SHP77 (cell line): Measurements from ENCODE around the gene CORO6.

Experiments used
- DNase-seq, 2 experiments: peaks; one replicate each; lab custom pipeline; 2025; lab: John Stamatoyannopoulos, UW

The CORO6 gene

GRCh38 chr17:29612404-29613280 lies 10.1 kb downstream of the CORO6 start:
- DNase-seq: no peak

GRCh38 chr17:29612094-29612403 lies 10.7 kb downstream of the CORO6 start:
- no peak for DNase-seq

GRCh38 chr17:29611351-29612093 lies 11.2 kb downstream of the CORO6 start:
- DNase-seq: no peak

- no peak for DNase-seq
These were observed 12.3 kb downstream of the CORO6 start for GRCh38 chr17:29610395-29610794.

- DNase-seq: no peak
These were observed 13.7 kb downstream of the CORO6 start for GRCh38 chr17:29608986-29609385.

- DNase-seq: no peak
These were observed 15.0 kb downstream of the CORO6 start for GRCh38 chr17:29607557-29608195.

- no peak for DNase-seq
These were observed 19.5 kb downstream of the CORO6 start for GRCh38 chr17:29603109-29603674.

GRCh38 chr17:29597361-29598172 lies 25.1 kb downstream of the CORO6 start:
- no peak for DNase-seq

- DNase-seq: no peak
These were observed 25.9 kb downstream of the CORO6 start for GRCh38 chr17:29596811-29597210.

- no peak for DNase-seq
These were observed 26.6 kb downstream of the CORO6 start for GRCh38 chr17:29595943-29596774.

- DNase-seq: no peak
These were observed 27.4 kb downstream of the CORO6 start for GRCh38 chr17:29595107-29595942.

- no peak for DNase-seq
These were observed 28.1 kb downstream of the CORO6 start for GRCh38 chr17:29594519-29595090.

- peak; percentile 4 to 17 for DNase-seq
These were observed 28.9 kb downstream of the CORO6 start for GRCh38 chr17:29593591-29594518.

- peak; percentile 71 to 81 for DNase-seq
These were observed 29.7 kb downstream of the CORO6 start, which contains the start of gene ANKRD13B for GRCh38 chr17:29592850-29593551. Gene ANKRD13B (plus strand): TSS chr17:29593132. CDS start chr17:29593622, 490 bp downstream.

GRCh38 chr17:29591737-29592608 lies 30.7 kb downstream of the CORO6 start:
- DNase-seq: peak; percentile 82 to 83

- peak; percentile 64 to 76 for DNase-seq
These were observed 31.5 kb downstream of the CORO6 start for GRCh38 chr17:29591146-29591736.
